ENCODE measurements around the gene UBE2H. TPM values are rescaled to one million over a fixed set of nuclear protein-coding genes. Genes with fewer than 3 reads are reported as not detected.
A peak's percentile ranks its signal among the peaks of the same experiment; 100 is the strongest.

Gene UBE2H
- total RNA-seq, 1 experiment from 2014 or later = 128 TPM

DNA sequence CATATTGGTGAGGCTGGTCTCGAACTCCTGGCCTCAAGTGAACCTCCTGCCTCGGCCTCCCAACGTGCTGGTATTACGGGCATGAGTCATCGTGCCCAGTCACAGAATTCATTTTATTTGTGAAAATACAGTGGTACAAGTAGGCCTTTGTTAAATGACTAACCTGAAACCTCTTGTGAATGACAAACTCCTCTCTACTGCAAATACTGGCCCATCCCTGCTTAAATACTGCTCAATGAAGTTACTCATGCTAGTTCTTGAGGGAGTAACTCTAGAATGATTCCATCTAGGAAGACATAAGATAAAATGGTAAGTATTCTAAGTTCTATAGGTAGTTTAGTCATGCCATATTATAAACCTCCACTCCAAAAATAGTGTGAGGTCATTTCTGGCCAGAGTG is 80.7 kb downstream of the UBE2H start:
- TF ChIP-seq, protein P1, sequence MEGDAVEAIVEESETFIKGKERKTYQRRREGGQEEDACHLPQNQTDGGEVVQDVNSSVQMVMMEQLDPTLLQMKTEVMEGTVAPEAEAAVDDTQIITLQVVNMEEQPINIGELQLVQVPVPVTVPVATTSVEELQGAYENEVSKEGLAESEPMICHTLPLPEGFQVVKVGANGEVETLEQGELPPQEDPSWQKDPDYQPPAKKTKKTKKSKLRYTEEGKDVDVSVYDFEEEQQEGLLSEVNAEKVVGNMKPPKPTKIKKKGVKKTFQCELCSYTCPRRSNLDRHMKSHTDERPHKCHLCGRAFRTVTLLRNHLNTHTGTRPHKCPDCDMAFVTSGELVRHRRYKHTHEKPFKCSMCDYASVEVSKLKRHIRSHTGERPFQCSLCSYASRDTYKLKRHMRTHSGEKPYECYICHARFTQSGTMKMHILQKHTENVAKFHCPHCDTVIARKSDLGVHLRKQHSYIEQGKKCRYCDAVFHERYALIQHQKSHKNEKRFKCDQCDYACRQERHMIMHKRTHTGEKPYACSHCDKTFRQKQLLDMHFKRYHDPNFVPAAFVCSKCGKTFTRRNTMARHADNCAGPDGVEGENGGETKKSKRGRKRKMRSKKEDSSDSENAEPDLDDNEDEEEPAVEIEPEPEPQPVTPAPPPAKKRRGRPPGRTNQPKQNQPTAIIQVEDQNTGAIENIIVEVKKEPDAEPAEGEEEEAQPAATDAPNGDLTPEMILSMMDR (IDR thresholded peaks at IDR 0.05; ENCODE audit: unreplicated experiment) = no peak
- Mint-ChIP-seq H3K4me3 (ENCODE audit: unreplicated experiment) (no peak overlapping the region), H3K4me1 (ENCODE audit: insufficient read depth, unreplicated experiment) (peaks cover 29% of the 10 kb centered on the region), H3K27ac (ENCODE audit: low read depth, unreplicated experiment) (no peak overlapping the region), H3K27me3 (ENCODE audit: insufficient read depth, unreplicated experiment) (no peaks in the 10 kb centered on the region), H3K36me3 (ENCODE audit: insufficient read depth, unreplicated experiment) (peaks cover 66% of the 10 kb centered on the region), H3K9me3 (ENCODE audit: unreplicated experiment) (no peaks in the 10 kb centered on the region)
- intact Hi-C loops (cut with micrococcal nuclease) = no loop called here
- ChIA-PET POLR2A (interaction anchor here (1.5 to 9.0 kb wide), 3 partner anchors 13 to 79 kb away, joined by 3 to 124 read pairs (median 19); partner anchors contain the start of gene UBE2H), CTCF (interaction anchor here (0.6 to 0.7 kb wide), 2 partner anchors 231 to 1473 kb away, joined by 3 to 4 read pairs; no protein-coding TSS in a partner anchor)
- DNase-seq (ENCODE audit: unreplicated experiment) = no peak
- no TSS peak for BruUV-seq (replicated peaks)

DNA sequence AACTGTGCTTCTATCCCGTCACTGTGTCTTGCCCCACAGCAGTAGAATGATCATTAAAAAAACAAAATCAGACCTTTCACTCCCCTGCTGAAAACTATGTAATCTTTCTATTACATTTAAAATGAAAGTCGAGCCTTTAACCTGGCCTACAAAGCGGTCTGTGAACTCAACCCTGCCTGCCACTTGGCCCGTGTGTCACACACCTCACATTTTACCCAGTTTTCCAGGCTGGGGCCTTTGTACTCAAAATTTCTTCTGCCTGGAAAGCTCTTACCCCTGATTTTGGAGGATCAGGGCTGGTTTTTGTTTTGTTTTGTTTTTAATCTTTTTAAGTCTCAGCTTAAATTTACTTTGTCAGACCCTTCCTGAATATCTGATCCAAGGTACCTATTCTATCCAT is 82.1 kb downstream of the UBE2H start:
- no peaks in the 10 kb centered on the region for H3K27me3 Mint-ChIP-seq (ENCODE audit: insufficient read depth, unreplicated experiment)
- TF ChIP-seq, protein P1 (IDR thresholded peaks at IDR 0.05; ENCODE audit: unreplicated experiment) = no peak
- ChIA-PET CTCF (interaction anchor here (3.1 kb wide), 1 partner anchor 40 kb away, joined by 17 read pairs; no protein-coding TSS in a partner anchor), POLR2A (interaction anchor here (1.0 to 9.0 kb wide), 4 partner anchors 11 to 81 kb away, joined by 3 to 124 read pairs (median 12); partner anchors contain the start of gene UBE2H)
- DNase-seq (ENCODE audit: unreplicated experiment) = no peak
- intact Hi-C loops (cut with micrococcal nuclease) = no loop called here
- no TSS peak for BruUV-seq (replicated peaks)
- peaks cover 59% of the 10 kb centered on the region for H3K36me3 Mint-ChIP-seq (ENCODE audit: insufficient read depth, unreplicated experiment)
- peaks cover 24% of the 10 kb centered on the region for H3K4me1 Mint-ChIP-seq (ENCODE audit: insufficient read depth, unreplicated experiment)
- no peak overlapping the region for H3K27ac Mint-ChIP-seq (ENCODE audit: low read depth, unreplicated experiment)
- no peaks in the 10 kb centered on the region for H3K9me3 Mint-ChIP-seq (ENCODE audit: unreplicated experiment)
- no peak overlapping the region for H3K4me3 Mint-ChIP-seq (ENCODE audit: unreplicated experiment)

DNA sequence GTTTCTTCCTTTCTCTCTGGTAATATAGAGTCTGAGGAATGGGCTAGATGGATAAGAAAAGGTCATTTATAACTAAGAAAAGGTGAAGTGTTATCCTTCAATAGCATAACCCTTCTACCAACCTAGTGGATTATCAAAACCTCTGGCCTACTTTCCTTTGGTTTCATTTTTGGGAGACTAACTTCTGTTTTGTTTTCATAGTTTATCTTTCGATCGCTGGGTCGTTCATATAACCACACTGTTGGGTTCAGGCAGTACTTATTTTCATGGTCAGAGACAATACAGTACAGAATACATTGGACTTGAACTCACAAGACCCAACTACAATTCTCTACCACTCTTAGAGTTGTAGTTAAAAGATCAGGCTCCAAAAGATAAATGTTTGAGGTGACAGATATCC is 86.5 kb downstream of the UBE2H start:
- ChIA-PET POLR2A (interaction anchor here (1.4 to 2.4 kb wide), 4 partner anchors 10 to 83 kb away, joined by 4 to 19 read pairs (median 8); no protein-coding TSS in a partner anchor), CTCF (no interaction called here)
- Mint-ChIP-seq H3K27me3 (ENCODE audit: insufficient read depth, unreplicated experiment) (no peaks in the 10 kb centered on the region), H3K36me3 (ENCODE audit: insufficient read depth, unreplicated experiment) (peaks cover 32% of the 10 kb centered on the region), H3K9me3 (ENCODE audit: unreplicated experiment) (no peaks in the 10 kb centered on the region), H3K4me3 (ENCODE audit: unreplicated experiment) (no peak overlapping the region), H3K4me1 (ENCODE audit: insufficient read depth, unreplicated experiment) (peaks cover 27% of the 10 kb centered on the region), H3K27ac (ENCODE audit: low read depth, unreplicated experiment) (peak overlapping the region; percentile 82)
- DNase-seq (ENCODE audit: unreplicated experiment) = no peak
- no TSS peak for BruUV-seq (replicated peaks)
- intact Hi-C loops (cut with micrococcal nuclease) = no loop called here
- TF ChIP-seq, protein P1 (IDR thresholded peaks at IDR 0.05; ENCODE audit: unreplicated experiment) = no peak

DNA sequence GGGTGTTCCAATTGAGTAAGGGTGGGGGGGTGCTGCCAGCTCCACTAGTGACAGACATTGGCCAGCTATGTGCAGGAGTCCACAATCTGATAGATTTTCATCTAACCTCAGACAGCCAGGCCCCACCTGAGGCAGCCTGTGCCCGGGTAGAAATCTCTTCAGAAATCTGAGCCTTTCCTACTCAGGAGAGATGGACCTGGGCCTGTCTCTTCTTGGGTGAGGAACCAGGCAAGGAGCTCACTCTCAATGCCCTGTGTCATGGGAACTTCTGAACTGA is 86.9 kb downstream of the UBE2H start:
- Mint-ChIP-seq H3K36me3 (ENCODE audit: insufficient read depth, unreplicated experiment) (peaks cover 29% of the 10 kb centered on the region), H3K27ac (ENCODE audit: low read depth, unreplicated experiment) (peak overlapping the region; percentile 82), H3K9me3 (ENCODE audit: unreplicated experiment) (no peaks in the 10 kb centered on the region), H3K27me3 (ENCODE audit: insufficient read depth, unreplicated experiment) (no peaks in the 10 kb centered on the region), H3K4me1 (ENCODE audit: insufficient read depth, unreplicated experiment) (peaks cover 27% of the 10 kb centered on the region), H3K4me3 (ENCODE audit: unreplicated experiment) (no peak overlapping the region)
- ChIA-PET CTCF (no interaction called here), POLR2A (interaction anchor here (0.6 to 2.4 kb wide), 6 partner anchors 10 to 86 kb away, joined by 3 to 19 read pairs (median 6); no protein-coding TSS in a partner anchor)
- TF ChIP-seq, protein P1 (IDR thresholded peaks at IDR 0.05; ENCODE audit: unreplicated experiment) = no peak
- no peak for DNase-seq (ENCODE audit: unreplicated experiment)
- intact Hi-C loops (cut with micrococcal nuclease) = no loop called here
- no TSS peak for BruUV-seq (replicated peaks)
